ENCODE results near the gene GDF2.

Gene GDF2

DNA sequence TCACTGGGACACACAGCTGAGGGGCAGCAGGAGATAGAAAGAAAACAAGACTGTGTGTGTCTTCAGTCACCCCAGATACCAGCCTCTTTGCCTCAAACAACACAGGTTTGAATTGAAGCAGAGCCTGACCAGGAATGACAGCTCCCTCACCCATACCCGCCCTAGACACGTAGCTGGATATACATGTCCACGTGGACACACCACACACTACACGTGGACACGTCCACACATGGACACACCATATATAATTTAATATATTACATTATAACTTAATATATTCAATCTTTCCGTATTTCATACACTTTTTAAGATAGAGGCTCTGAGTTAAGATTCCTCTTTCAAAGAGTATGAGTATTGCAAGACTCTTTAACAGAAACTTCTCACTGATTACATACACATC lies 11.3 kb downstream of the GDF2 start:
- no peak for DNase-seq (ENCODE audit: low read depth)

DNA sequence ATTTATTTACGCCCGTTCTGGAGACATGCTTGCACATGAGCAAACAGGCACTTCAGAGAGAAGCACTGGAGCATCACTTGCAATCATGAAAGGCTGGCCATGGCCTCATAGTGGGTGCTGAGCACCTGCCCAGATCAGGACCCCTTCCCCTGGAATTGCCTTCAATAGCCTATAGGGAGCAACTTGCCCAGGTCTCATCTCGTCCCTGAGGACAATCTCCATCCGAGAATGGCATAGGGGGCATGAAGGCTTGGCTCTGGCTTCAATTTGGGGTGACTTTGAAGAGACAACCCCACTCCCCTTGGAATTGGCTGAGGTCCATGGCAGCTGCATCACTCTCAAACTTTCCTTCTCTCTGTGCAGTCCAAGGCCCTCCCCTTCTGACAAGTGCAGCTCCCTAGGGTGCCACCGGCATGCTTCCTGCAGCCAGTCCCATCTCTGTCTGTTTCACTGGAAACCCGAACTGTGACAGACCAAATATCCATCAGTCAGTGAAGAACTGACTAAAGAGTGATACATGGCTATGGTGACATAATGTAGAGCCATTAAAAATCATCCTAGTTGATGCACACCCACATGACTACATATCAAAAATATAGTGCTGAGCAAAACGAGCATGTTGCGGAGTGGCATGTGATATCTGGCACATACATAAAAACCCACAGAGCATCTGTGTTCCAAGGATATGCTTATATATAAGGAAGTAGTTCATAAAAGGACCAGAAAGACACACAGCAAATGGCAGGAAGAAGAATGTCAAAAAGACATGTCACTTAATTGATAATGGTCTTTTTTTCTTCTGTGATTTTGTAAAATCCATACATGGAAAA lies 12.4 kb downstream of the GDF2 start:
- DNase-seq (ENCODE audit: low read depth) = no peak

DNA sequence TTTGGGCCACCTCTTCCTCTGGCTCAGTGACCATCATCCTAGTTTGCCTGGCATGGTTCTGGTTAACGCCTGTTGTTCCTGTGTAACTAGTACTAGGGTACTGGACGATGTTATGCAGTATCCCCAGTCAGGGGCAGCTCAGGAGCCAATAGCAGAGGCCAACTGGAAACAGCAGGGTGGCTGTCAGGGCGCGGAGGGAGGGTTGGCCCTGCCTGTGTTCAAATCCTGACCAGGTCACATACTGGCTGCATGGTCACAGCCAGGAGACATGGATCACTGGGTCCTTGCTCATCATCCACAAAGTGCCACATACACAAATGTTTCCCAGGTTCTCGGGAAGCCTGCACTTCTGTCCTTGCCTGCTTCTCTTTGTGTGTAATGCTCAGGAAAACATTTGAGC lies 13.7 kb downstream of the GDF2 start:
- no peak for DNase-seq (ENCODE audit: low read depth)

DNA sequence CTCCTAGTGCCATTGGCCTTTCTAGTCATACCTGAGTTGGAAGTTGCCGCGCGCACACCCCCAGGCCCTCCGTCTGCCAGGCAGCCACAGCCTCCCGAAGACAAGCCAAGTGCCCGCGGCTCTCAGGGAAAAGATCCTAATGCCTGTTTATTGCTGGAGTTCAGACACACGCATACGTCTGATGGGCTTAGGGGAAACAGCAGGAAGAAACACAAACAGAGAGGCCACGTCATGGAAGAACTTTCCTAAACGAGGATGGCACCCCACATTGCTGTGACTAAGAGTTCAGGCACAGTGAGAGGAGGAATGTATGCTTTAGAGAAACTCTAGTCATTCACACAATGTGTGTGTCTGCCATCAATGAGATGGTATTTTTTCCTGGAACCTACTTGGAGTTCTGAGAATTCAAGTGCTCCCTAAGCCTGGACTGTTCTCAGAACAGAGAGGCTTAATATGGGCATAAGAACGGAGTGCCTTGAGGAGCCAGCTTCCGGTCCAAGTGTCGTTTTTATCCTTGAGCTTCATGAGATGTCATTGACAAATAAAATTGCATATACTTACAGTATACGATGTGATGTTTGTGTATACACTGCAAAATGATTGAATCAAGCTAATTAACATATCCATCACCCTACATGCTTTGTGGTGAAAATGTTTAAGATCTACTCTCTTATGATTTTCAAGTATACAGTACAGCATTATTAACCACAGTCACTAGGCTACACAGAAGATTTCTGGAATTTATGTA lies 14.3 kb downstream of the GDF2 start:
- no peak for DNase-seq (ENCODE audit: low read depth)

DNA sequence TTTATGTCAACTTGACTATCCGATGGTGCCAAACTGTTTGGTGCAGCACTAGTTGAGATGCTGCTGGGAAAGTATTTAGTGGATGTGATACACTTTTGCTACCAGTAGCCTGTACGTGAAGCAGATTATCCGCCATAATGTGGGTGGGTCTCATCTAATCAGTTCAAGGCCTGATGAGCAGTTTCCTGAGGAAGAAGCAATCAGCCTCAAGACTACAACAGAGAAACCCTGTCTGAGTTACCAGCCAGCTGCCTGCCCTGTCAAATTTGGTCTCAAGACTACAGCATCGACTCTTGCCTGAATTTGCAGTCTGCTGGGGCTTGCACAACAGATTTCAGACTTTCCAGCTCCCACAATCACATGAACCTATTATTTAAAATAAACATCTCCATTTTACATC lies 15.1 kb downstream of the GDF2 start:
- DNase-seq (ENCODE audit: low read depth) = no peak

DNA sequence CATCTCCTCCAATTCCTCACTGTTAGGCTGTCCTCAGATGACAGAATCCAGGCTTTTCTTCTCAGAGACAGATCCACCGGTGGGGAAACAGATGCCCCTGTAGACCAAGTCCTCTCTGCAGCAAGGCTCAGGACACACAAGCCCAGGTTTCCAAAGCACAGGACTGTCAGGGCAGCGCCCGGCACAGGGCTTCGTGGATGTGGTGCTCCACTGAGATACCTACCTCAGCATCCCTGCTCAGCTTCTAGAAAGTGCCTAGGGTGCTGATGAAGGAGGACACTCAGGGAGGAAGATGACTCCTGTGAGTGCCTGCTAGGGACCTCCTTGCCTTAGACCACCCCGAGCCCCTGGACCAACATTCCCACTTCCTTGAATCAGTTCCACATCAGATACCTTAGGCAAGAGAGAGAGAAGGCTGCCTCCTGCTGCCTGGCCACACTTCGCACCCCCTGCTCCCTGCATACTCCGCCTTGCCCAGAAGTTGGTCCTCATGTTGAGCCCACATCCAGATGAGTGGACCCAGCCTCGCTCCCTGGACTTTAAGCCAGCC lies 17.0 kb downstream of the GDF2 start:
- DNase-seq (ENCODE audit: low read depth) = no peak

DNA sequence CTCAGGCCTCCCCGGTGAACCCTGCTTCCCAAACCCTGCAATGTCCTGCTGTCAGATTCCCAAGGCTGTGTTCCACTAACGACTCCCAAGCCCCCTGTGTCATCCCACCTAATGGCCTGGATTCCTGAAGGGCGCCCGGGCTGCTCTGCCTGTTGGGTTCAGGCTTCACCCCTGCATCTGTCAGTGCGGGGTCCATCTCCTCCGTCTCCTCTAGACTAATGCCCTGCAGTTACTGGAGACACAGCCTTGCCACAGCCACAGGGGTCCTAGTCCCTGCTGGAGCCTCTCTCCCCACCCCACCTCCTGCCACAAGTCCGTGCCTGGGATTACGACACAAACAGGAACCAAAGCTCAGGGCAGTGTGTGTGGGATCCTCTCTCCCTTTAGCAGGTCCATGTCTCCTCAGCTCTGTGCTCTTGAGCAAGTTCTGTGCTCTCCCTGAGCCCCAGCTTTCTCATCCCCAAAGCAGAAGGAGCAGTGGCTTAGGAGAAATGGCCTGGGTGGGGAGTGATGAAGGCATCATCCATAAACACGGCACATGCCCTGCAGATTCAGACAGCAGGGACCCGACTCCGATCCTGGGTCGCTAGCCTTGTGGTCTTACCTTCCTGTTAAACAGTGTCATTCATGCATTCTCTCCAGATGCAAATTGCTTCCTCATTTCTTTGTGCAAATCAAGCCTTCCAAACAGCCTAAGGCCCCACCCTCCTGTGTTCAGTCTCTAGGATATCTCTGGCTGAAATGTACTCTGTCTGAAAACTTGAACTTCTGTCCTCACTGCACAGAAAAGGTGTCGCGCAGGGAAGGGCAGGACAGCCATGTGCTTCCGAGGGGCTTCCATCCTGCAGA lies 17.7 kb downstream of the GDF2 start:
- DNase-seq (ENCODE audit: low read depth) = no peak

DNA sequence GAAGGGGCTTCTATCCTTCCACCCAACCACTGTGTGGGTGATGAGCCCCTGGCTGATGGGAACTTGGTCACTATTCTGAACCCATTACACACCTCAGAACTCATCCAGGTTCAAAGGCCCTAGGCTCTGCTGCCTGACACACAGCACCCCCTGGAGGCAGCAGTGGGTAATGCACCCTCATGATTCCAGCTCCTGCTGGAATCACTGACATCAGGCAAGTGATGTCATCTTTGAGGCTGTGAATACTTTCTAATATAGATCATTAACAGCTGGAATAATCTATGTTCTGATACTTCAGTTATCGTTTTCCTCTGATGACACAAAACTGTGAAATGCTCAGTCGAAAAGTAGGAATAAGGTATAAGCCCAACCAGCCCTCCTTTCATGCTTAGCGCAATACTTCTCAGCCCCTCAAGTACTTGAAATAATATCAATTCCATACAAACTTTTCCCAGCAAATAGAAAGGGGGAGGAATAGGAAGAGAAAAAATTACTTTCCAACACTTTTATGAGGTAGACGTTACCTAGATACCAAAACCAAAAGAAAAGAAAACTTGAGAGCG lies 18.4 kb downstream of the GDF2 start:
- peak; percentile 20 for DNase-seq (ENCODE audit: low read depth)

DNA sequence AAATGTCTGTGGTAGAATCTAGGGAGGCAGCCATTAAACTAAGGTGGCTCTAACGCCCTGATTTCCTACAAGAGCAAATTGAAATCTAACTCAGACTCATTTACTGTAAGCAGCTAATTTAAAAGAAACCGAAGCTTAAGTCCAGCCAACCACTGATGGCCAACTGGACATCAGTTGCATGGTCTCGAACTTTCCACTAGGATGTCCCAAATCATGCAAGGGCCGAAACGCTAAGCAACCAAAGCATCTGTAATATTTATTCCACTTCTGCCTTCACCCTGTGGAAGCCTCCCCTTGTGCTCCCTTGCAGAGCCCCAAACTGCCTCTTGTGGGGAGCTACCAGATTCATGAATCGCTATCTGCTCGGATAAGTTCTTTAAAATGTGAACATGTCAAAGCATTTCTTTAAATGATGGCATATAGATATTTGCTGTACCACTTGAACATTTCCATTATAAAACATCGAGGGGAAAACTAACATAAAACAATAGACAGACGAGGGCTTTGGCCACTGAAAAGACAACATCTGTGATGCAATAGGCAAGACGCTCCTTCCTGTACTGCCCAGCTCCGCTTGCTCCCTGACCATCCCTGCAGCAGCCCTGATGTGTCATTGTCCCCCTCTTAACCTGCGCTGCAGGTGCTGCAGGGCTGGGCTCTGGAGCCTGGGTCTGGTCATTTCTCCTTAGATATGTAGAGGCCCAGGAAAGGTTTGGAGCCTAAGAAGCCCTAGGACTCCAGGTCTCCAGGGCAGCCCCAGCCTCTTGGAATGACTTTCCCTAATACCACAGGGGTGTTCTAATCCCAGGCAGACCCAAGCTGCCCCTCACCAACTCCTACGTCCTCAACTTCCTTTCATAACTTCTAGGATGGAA lies 23.0 kb downstream of the GDF2 start:
- no peak for DNase-seq (ENCODE audit: low read depth)

DNA sequence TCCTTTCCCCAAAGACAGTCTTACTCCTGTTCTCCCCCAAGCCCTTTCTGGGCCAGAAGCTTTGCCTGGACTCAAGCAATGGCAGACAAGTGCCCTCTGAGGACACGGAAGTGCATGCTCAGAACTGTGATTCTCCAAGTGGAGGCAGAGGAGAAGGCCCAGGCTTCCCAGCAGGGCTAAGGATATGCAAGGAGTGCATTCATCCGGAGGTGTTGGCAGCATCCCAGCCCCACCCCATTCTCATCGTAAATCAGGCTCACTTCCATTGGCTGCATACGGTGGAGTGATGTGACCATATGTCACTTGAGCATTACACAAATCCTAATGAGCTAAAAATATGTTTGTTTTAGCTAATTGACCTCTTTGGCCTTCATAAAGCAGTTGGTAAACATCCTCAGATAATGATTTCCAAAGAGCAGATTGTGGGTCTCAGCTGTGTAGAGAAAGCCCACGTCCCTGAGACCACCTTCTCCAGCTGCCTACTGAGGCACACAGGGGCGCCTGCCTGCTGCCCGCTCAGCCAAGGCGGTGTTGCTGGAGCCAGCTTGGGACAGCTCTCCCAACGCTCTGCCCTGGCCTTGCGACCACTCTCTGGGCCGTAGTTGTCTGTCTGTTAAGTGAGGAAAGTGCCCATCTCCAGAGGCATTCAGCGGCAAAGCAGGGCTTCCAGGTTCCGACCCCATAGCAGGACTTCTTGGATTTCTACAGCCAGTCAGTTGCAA lies 24.5 kb downstream of the GDF2 start:
- DNase-seq (ENCODE audit: low read depth) = no peak

DNA sequence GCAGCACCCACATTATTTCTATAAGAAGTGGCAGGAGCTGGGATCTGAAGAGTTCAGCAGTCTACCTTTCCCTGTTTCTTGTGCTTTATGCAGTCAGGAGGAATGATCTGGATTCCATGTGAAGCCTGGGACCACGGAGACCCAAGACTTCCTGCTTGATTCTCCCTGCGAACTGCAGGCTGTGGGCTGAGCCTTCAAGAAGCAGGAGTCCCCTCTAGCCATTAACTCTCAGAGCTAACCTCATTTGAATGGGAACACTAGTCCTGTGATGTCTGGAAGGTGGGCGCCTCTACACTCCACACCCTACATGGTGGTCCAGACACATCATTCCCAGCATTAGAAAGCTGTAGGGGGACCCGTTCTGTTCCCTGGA lies 25.0 kb downstream of the GDF2 start:
- no peak for DNase-seq (ENCODE audit: low read depth)

DNA sequence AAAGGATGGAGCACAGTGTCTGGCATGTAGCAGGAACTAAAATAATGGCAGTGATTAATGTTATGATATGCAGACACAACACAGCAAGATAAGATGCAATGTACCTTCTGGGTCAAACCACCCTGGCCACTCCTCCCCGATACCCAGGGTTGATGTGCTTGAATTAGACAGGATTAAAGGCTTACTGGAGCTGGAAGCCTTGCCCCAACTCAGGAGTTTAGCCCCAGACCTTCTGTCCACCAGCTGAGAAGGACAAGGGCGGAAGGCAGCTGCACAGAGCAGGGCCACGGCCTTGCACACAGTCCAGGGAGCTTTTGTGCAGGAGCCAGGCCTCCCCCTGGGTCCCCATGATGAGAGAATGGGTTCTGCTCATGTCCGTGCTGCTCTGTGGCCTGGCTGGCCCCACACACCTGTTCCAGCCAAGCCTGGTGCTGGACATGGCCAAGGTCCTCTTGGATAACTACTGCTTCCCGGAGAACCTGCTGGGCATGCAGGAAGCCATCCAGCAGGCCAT lies 25.9 kb downstream of the GDF2 start, which contains the start of gene RBP3:
RBP3 (plus strand) TSS at position 226 of the 514 bp plus-strand sequence; CDS start at position 348, 122 bp downstream.
- DNase-seq (ENCODE audit: low read depth) = no peak

DNA sequence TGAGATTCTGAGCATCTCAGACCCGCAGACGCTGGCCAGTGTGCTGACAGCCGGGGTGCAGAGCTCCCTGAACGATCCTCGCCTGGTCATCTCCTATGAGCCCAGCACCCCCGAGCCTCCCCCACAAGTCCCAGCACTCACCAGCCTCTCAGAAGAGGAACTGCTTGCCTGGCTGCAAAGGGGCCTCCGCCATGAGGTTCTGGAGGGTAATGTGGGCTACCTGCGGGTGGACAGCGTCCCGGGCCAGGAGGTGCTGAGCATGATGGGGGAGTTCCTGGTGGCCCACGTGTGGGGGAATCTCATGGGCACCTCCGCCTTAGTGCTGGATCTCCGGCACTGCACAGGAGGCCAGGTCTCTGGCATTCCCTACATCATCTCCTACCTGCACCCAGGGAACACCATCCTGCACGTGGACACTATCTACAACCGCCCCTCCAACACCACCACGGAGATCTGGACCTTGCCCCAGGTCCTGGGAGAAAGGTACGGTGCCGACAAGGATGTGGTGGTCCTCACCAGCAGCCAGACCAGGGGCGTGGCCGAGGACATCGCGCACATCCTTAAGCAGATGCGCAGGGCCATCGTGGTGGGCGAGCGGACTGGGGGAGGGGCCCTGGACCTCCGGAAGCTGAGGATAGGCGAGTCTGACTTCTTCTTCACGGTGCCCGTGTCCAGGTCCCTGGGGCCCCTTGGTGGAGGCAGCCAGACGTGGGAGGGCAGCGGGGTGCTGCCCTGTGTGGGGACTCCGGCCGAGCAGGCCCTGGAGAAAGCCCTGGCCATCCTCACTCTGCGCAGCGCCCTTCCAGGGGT lies 26.6 kb downstream of the GDF2 start:
- DNase-seq (ENCODE audit: low read depth) = no peak

DNA sequence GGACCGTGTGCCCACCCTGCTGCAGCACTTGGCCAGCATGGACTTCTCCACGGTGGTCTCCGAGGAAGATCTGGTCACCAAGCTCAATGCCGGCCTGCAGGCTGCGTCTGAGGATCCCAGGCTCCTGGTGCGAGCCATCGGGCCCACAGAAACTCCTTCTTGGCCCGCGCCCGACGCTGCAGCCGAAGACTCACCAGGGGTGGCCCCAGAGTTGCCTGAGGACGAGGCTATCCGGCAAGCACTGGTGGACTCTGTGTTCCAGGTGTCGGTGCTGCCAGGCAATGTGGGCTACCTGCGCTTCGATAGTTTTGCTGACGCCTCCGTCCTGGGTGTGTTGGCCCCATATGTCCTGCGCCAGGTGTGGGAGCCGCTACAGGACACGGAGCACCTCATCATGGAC lies 27.3 kb downstream of the GDF2 start:
- DNase-seq (ENCODE audit: low read depth) = no peak

DNA sequence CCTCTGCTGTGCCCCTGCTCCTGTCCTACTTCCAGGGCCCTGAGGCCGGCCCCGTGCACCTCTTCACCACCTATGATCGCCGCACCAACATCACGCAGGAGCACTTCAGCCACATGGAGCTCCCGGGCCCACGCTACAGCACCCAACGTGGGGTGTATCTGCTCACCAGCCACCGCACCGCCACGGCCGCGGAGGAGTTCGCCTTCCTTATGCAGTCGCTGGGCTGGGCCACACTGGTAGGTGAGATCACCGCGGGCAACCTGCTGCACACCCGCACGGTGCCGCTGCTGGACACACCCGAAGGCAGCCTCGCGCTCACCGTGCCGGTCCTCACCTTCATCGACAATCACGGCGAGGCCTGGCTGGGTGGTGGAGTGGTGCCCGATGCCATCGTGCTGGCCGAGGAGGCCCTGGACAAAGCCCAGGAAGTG lies 27.7 kb downstream of the GDF2 start:
- DNase-seq (ENCODE audit: low read depth) = no peak

DNA sequence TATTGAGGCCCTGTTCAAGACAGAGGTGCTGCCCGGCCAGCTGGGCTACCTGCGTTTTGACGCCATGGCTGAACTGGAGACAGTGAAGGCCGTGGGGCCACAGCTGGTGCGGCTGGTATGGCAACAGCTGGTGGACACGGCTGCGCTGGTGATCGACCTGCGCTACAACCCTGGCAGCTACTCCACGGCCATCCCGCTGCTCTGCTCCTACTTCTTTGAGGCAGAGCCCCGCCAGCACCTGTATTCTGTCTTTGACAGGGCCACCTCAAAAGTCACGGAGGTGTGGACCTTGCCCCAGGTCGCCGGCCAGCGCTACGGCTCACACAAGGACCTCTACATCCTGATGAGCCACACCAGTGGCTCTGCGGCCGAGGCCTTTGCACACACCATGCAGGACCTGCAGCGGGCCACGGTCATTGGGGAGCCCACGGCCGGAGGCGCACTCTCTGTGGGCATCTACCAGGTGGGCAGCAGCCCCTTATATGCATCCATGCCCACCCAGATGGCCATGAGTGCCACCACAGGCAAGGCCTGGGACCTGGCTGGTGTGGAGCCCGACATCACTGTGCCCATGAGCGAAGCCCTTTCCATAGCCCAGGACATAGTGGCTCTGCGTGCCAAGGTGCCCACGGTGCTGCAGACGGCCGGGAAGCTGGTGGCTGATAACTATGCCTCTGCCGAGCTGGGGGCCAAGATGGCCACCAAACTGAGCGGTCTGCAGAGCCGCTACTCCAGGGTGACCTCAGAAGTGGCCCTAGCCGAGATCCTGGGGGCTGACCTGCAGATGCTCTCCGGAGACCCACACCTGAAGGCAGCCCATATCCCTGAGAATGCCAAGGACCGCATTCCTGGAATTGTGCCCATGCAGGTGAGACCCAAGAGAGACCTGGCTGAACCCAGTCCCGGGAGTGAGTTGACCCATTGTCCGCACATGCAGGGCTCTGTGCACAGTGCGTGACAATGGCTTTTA lies 28.7 kb downstream of the GDF2 start:
- DNase-seq (ENCODE audit: low read depth) = no peak

DNA sequence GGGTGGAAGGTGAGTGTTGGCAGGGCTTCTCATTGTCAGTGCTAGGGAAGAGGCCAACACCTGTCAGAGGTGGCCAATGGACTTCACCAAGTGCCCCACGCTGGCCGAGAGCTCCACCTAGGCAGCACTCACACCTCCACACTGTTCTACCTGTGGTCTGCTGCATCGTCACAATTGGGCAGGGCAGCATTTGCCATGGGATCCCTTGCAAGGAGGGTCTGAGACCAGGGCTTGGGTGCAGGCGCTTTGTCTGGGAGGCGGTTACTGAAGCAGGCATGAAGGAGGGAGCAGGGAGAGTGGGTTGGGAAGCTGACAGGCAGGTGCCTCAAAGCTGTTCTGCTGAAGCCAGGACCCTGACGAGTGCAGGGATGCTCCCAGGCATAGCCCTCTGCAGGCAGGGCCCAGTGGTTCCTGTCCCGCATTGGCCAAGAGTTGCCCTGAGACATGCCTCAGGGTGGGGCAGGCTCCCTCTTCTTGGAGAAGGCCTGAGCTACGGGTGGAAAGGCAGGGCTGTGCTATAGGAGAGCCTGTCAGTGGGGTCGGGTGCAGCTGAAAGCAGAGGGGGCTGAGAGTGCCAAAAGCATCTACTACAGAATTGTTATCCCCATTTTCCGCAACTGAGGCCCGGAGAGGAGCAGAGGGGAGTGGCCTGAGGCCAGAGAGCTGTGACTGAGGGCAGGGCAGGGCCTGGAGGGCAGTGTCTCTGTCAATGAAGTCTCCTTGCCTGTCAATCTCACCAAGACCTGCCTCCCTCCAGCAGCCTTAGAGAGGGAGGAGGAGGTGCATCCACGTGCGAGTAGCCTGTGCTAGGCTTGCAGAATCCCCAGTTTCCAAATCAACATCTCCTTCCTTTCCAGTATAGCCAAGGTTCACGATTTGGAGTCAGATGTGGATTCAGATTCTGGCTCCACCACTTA lies 29.9 kb downstream of the GDF2 start:
- no peak for DNase-seq (ENCODE audit: low read depth)
